Neuron (in vitro differentiated cells): ENCODE results near the gene GTF2B.

Source experiments
- H2AFZ ChIP-seq: one replicate; pipeline ENCODE4 v1.6.1; 2013; ENCODE audit warnings: low read depth, mild to moderate bottlenecking, inconsistent platforms, low read length, moderate library complexity
- H3K27me3 ChIP-seq: one replicate; pipeline ENCODE4 v1.6.1; 2013; ENCODE audit warnings: low read length; ENCODE audit not compliant: insufficient read depth
- H3K36me3 ChIP-seq: one replicate; pipeline ENCODE4 v1.6.1; 2013; ENCODE audit warnings: low read length; ENCODE audit not compliant: insufficient read depth
- H3K4me1 ChIP-seq: one replicate; pipeline ENCODE4 v1.6.1; 2013; ENCODE audit warnings: low read length; ENCODE audit not compliant: insufficient read depth
- H3K4me3 ChIP-seq: 2 replicates; pipeline ENCODE4 v1.5.1; 2013; ENCODE audit warnings: mild to moderate bottlenecking, low read length, moderate library complexity
- H3K9me3 ChIP-seq: one replicate; pipeline ENCODE4 v1.6.1; 2013; ENCODE audit warnings: low read length

Gene GTF2B

GRCh38 chr1:88802950-88803349 is 88.4 kb downstream of the GTF2B start:
- Histone ChIP-seq H3K36me3 (peaks cover 68% of the 10 kb centered on the region), H3K27me3 (no peaks in the 10 kb centered on the region), H3K4me1 (no peaks in the 10 kb centered on the region)

More at GRCh38 chr1:88802950-88803349, 88.4 kb downstream of the GTF2B start:
- Histone ChIP-seq H3K9me3 (peaks cover 13% of the 10 kb centered on the region), H2AFZ (no peak overlapping the region), H3K4me3 (no peak overlapping the region)
